Stimulated activated naive CD8-positive, alpha-beta T cell treated with anti-CD3 and anti-CD28 coated beads, Interleukin-15, Interleukin-2, amounts not matched to agents 100 ng/mL and 50 ng/mL, for 24 hours (primary cell): ENCODE results near the gene CCL14.
"Not testable (repeated sequence)": the region's sequence is repeated elsewhere in the genome, so short reads cannot be mapped to it uniquely, and the experiment has no call there.

Source experiments
- H3K27ac Mint-ChIP-seq: one replicate; pipeline ENCODE4 v1.8.0; 2021; ENCODE audit warnings: mild to moderate bottlenecking, mixed read lengths
- H3K27me3 Mint-ChIP-seq: one replicate; pipeline ENCODE4 v1.8.0; 2021; ENCODE audit warnings: mixed read lengths
- H3K36me3 Mint-ChIP-seq: one replicate; pipeline ENCODE4 v1.8.0; 2021; ENCODE audit warnings: low read depth, mixed read lengths
- H3K4me1 Mint-ChIP-seq: one replicate; pipeline ENCODE4 v1.8.0; 2021; ENCODE audit warnings: low read depth, mixed read lengths
- H3K4me3 Mint-ChIP-seq: one replicate; pipeline ENCODE4 v1.8.0; 2021; ENCODE audit warnings: mild to moderate bottlenecking, mixed read lengths
- H3K9me3 Mint-ChIP-seq: one replicate; pipeline ENCODE4 v1.8.0; 2021; ENCODE audit warnings: mixed read lengths

The CCL14 gene

GRCh38 chr17:35986643-35987042 lies at the start of gene CCL14:
TSS of gene CCL14 (minus strand) at chr17:35986729. CDS start at chr17:35986649, 80 bp downstream.
- no peak within 1 kb of the TSS for H3K4me3 Mint-ChIP-seq

GRCh38 chr17:36036235-36036634 lies 49.7 kb upstream of the CCL14 start:
- Mint-ChIP-seq H3K4me3 (no peak overlapping the region), H3K27me3 (peaks cover 30% of the 10 kb centered on the region), H3K4me1 (peaks cover 15% of the 10 kb centered on the region), H3K36me3 (no peaks in the 10 kb centered on the region), H3K9me3 (no peaks in the 10 kb centered on the region), H3K27ac (no peak overlapping the region)

More at GRCh38 chr17:35986643-35987042, at the start of gene CCL14:
- H3K9me3 Mint-ChIP-seq = peaks cover 10% of the 10 kb centered on the region
- no peak within 1 kb of the TSS for H3K27ac Mint-ChIP-seq
- H3K4me1 Mint-ChIP-seq = peaks cover 4% of the 10 kb centered on the region
- H3K27me3 Mint-ChIP-seq = peaks cover 4% of the 10 kb centered on the region
- H3K36me3 Mint-ChIP-seq = peaks cover 5% of the 10 kb centered on the region

GRCh38 chr17:36034127-36034526 lies 47.6 kb upstream of the CCL14 start:
- H3K9me3 Mint-ChIP-seq = no peaks in the 10 kb centered on the region
- no peaks in the 10 kb centered on the region for H3K36me3 Mint-ChIP-seq
- no peak overlapping the region for H3K4me3 Mint-ChIP-seq
- H3K27ac Mint-ChIP-seq = no peak overlapping the region
- H3K4me1 Mint-ChIP-seq = peaks cover 11% of the 10 kb centered on the region
- peaks cover 35% of the 10 kb centered on the region for H3K27me3 Mint-ChIP-seq

- H3K4me3 Mint-ChIP-seq = no peak overlapping the region
- H3K4me1 Mint-ChIP-seq = peaks cover 11% of the 10 kb centered on the region
- H3K27ac Mint-ChIP-seq = no peak overlapping the region
- no peaks in the 10 kb centered on the region for H3K36me3 Mint-ChIP-seq
- no peaks in the 10 kb centered on the region for H3K9me3 Mint-ChIP-seq
- peaks cover 43% of the 10 kb centered on the region for H3K27me3 Mint-ChIP-seq
Observed at GRCh38 chr17:36030956-36031355, 44.4 kb upstream of the CCL14 start.

GRCh38 chr17:36027761-36028160 lies 41.2 kb upstream of the CCL14 start:
- Mint-ChIP-seq H3K9me3 (no peaks in the 10 kb centered on the region), H3K27me3 (peaks cover 31% of the 10 kb centered on the region), H3K36me3 (no peaks in the 10 kb centered on the region), H3K27ac (no peak overlapping the region), H3K4me1 (no peaks in the 10 kb centered on the region), H3K4me3 (no peak overlapping the region)

- no peaks in the 10 kb centered on the region for H3K4me1 Mint-ChIP-seq
Observed at GRCh38 chr17:36024106-36024869, 37.8 kb upstream of the CCL14 start.

GRCh38 chr17:36019423-36019822 lies 32.9 kb upstream of the CCL14 start:
- no peak overlapping the region for H3K4me3 Mint-ChIP-seq
- no peaks in the 10 kb centered on the region for H3K4me1 Mint-ChIP-seq
- peaks cover 34% of the 10 kb centered on the region for H3K27me3 Mint-ChIP-seq
- no peak overlapping the region for H3K27ac Mint-ChIP-seq
- peaks cover 3% of the 10 kb centered on the region for H3K9me3 Mint-ChIP-seq
- H3K36me3 Mint-ChIP-seq = no peaks in the 10 kb centered on the region

More at GRCh38 chr17:36024106-36024869, 37.8 kb upstream of the CCL14 start:
- Mint-ChIP-seq H3K27ac (no peak overlapping the region), H3K36me3 (no peaks in the 10 kb centered on the region), H3K27me3 (peaks cover 41% of the 10 kb centered on the region), H3K4me3 (no peak overlapping the region), H3K9me3 (peaks cover 3% of the 10 kb centered on the region)

GRCh38 chr17:36017799-36018198 lies 31.3 kb upstream of the CCL14 start, which contains the start of gene CCL23:
TSS of gene CCL23 (minus strand) at chr17:36017972. CDS start at chr17:36017897, 75 bp downstream.
- H3K27ac Mint-ChIP-seq = no peak within 1 kb of the TSS
- H3K4me3 Mint-ChIP-seq = no peak within 1 kb of the TSS
- peaks cover 3% of the 10 kb centered on the region for H3K9me3 Mint-ChIP-seq
- H3K4me1 Mint-ChIP-seq = no peaks in the 10 kb centered on the region
- peaks cover 30% of the 10 kb centered on the region for H3K27me3 Mint-ChIP-seq
- H3K36me3 Mint-ChIP-seq = no peaks in the 10 kb centered on the region

- Mint-ChIP-seq H3K4me3 (no peak overlapping the region), H3K9me3 (no peaks in the 10 kb centered on the region), H3K27ac (no peak overlapping the region), H3K4me1 (no peaks in the 10 kb centered on the region), H3K36me3 (no peaks in the 10 kb centered on the region), H3K27me3 (peaks cover 32% of the 10 kb centered on the region)
Observed at GRCh38 chr17:36016555-36016954, 30.0 kb upstream of the CCL14 start.

GRCh38 chr17:36015895-36016294 lies 29.4 kb upstream of the CCL14 start:
- H3K36me3 Mint-ChIP-seq, H3K9me3 Mint-ChIP-seq, H3K4me1 Mint-ChIP-seq, H3K4me3 Mint-ChIP-seq, H3K27ac Mint-ChIP-seq: not testable (repeated sequence)
- peaks cover 27% of the 10 kb centered on the region for H3K27me3 Mint-ChIP-seq

GRCh38 chr17:36014946-36015345 lies 28.4 kb upstream of the CCL14 start:
- Mint-ChIP-seq H3K4me3 (no peak overlapping the region), H3K27me3 (peaks cover 18% of the 10 kb centered on the region), H3K27ac (no peak overlapping the region), H3K36me3 (no peaks in the 10 kb centered on the region), H3K4me1 (no peaks in the 10 kb centered on the region), H3K9me3 (no peaks in the 10 kb centered on the region)

- no peak overlapping the region for H3K4me3 Mint-ChIP-seq
- no peaks in the 10 kb centered on the region for H3K9me3 Mint-ChIP-seq
- no peak overlapping the region for H3K27ac Mint-ChIP-seq
- H3K27me3 Mint-ChIP-seq = peaks cover 14% of the 10 kb centered on the region
- no peaks in the 10 kb centered on the region for H3K36me3 Mint-ChIP-seq
- H3K4me1 Mint-ChIP-seq = no peaks in the 10 kb centered on the region
Observed at GRCh38 chr17:36011201-36011600, 24.7 kb upstream of the CCL14 start.

- H3K27me3 Mint-ChIP-seq = peaks cover 14% of the 10 kb centered on the region
- peaks cover 9% of the 10 kb centered on the region for H3K4me1 Mint-ChIP-seq
- H3K36me3 Mint-ChIP-seq = no peaks in the 10 kb centered on the region
- no peak overlapping the region for H3K4me3 Mint-ChIP-seq
- no peak overlapping the region for H3K27ac Mint-ChIP-seq
- no peaks in the 10 kb centered on the region for H3K9me3 Mint-ChIP-seq
Observed at GRCh38 chr17:36008998-36009665, 22.6 kb upstream of the CCL14 start.

GRCh38 chr17:36004594-36005108 lies 18.1 kb upstream of the CCL14 start:
- Mint-ChIP-seq H3K4me3 (no peak overlapping the region), H3K9me3 (no peaks in the 10 kb centered on the region), H3K4me1 (peaks cover 14% of the 10 kb centered on the region), H3K27me3 (peaks cover 6% of the 10 kb centered on the region), H3K36me3 (no peaks in the 10 kb centered on the region), H3K27ac (no peak overlapping the region)

GRCh38 chr17:36002631-36003030 lies 16.1 kb upstream of the CCL14 start:
- H3K27me3 Mint-ChIP-seq = peaks cover 5% of the 10 kb centered on the region
- no peak overlapping the region for H3K4me3 Mint-ChIP-seq
- peaks cover 20% of the 10 kb centered on the region for H3K4me1 Mint-ChIP-seq
- no peaks in the 10 kb centered on the region for H3K9me3 Mint-ChIP-seq
- H3K36me3 Mint-ChIP-seq = no peaks in the 10 kb centered on the region
- H3K27ac Mint-ChIP-seq = no peak overlapping the region
